ENCODE results near the gene MAP3K10. TPM values are rescaled to one million over a fixed set of nuclear protein-coding genes. Genes with fewer than 3 reads are reported as not detected.

MAP3K10 gene
- total RNA-seq, 3 donors from 2014 or later = 11.0 to 23.3 (median 12.2) TPM

GRCh38 chr19:40225440-40226305 lies 34.4 kb downstream of the MAP3K10 start:
- H3K36me3 ChIP-seq (ENCODE audit: low read depth) = no peaks in the 10 kb centered on the region
- DNase-seq = no peak
- no peak overlapping the region for H3K4me3 ChIP-seq
- H3K9me3 ChIP-seq = no peaks in the 10 kb centered on the region
- intact Hi-C loops (cut with DNase I, micrococcal nuclease) = loop anchor here in 1 of 2 donors (10.0 kb wide), 1 partner anchor 81 kb away; no protein-coding TSS in a partner anchor
- peaks cover 9% of the 10 kb centered on the region for H3K4me1 ChIP-seq (ENCODE audit: low read depth)
- ATAC-seq = no peak
- no peak for TF ChIP-seq CTCF (IDR thresholded peaks at IDR 0.05)

GRCh38 chr19:40228346-40228745 lies 37.1 kb downstream of the MAP3K10 start:
- intact Hi-C loops (cut with DNase I, micrococcal nuclease) = loop anchor here in 1 of 2 donors (10.0 kb wide), 1 partner anchor 84 kb away; no protein-coding TSS in a partner anchor
- DNase-seq = no peak
- Histone ChIP-seq H3K4me3 (no peak overlapping the region), H3K9me3 (no peaks in the 10 kb centered on the region), H3K36me3 (ENCODE audit: low read depth) (no peaks in the 10 kb centered on the region), H3K4me1 (ENCODE audit: low read depth) (peaks cover 9% of the 10 kb centered on the region)
- no peak for TF ChIP-seq CTCF (IDR thresholded peaks at IDR 0.05)
- no peak for ATAC-seq

GRCh38 chr19:40228863-40229262 lies 37.6 kb downstream of the MAP3K10 start:
- TF ChIP-seq CTCF (IDR thresholded peaks at IDR 0.05) = no peak

GRCh38 chr19:40229484-40229883 lies 38.3 kb downstream of the MAP3K10 start:
- no peaks in the 10 kb centered on the region for H3K36me3 ChIP-seq (ENCODE audit: low read depth)
- H3K9me3 ChIP-seq = no peaks in the 10 kb centered on the region
- ATAC-seq (no peak), DNase-seq (no peak)
- TF ChIP-seq CTCF (IDR thresholded peaks at IDR 0.05) = no peak
- intact Hi-C loops (cut with DNase I, micrococcal nuclease) = loop anchor here in 1 of 2 donors (10.0 kb wide), 1 partner anchor 85 kb away; no protein-coding TSS in a partner anchor
- H3K4me1 ChIP-seq (ENCODE audit: low read depth) = peaks cover 9% of the 10 kb centered on the region
- no peak overlapping the region for H3K4me3 ChIP-seq

More at GRCh38 chr19:40228863-40229262, 37.6 kb downstream of the MAP3K10 start:
- Histone ChIP-seq H3K36me3 (ENCODE audit: low read depth) (no peaks in the 10 kb centered on the region), H3K9me3 (no peaks in the 10 kb centered on the region), H3K4me3 (no peak overlapping the region), H3K4me1 (ENCODE audit: low read depth) (peaks cover 9% of the 10 kb centered on the region)
- intact Hi-C loops (cut with DNase I, micrococcal nuclease) = loop anchor here in 1 of 2 donors (10.0 kb wide), 1 partner anchor 84 kb away; no protein-coding TSS in a partner anchor
- ATAC-seq (no peak), DNase-seq (no peak)

GRCh38 chr19:40229926-40230417 lies 38.7 kb downstream of the MAP3K10 start:
- Histone ChIP-seq H3K4me3 (no peak overlapping the region), H3K4me1 (ENCODE audit: low read depth) (peaks cover 9% of the 10 kb centered on the region), H3K36me3 (ENCODE audit: low read depth) (no peaks in the 10 kb centered on the region), H3K9me3 (no peaks in the 10 kb centered on the region)
- intact Hi-C loops (cut with DNase I, micrococcal nuclease) = loop anchor here in 1 of 2 donors (10.0 kb wide), 1 partner anchor 85 kb away; no protein-coding TSS in a partner anchor
- no peak for TF ChIP-seq CTCF (IDR thresholded peaks at IDR 0.05)
- ATAC-seq (no peak), DNase-seq (no peak)

All from mucosa of descending colon (tissue), 3 donors.